Fibroblast of lung (primary cell): ENCODE measurements around the gene SLC13A1. TPM values are rescaled to one million over a fixed set of nuclear protein-coding genes. Genes with fewer than 3 reads are reported as not detected.

Experiments
- DNase-seq, 2 donors: peaks; one replicate each; pipeline versions ENCODE4 v3.0.0 to v3.0.0-alpha.2; 2010; ENCODE audit warnings: low read depth in 2 of 2
- H2AFZ ChIP-seq: 2 replicates; pipeline ENCODE4 v1.5.1; 2012; ENCODE audit warnings: low read length, control low read depth, inconsistent platforms
- H3K27ac ChIP-seq: 2 replicates; pipeline ENCODE4 v1.5.1; 2011; ENCODE audit warnings: low read length, control low read depth; ENCODE audit not compliant: insufficient read depth
- H3K27me3 ChIP-seq: 2 replicates; pipeline ENCODE4 v1.5.1; 2011; ENCODE audit warnings: mild to moderate bottlenecking, low read length; ENCODE audit not compliant: control insufficient read depth, insufficient read depth
- H3K36me3 ChIP-seq: 2 replicates; pipeline ENCODE4 v1.5.1; 2011; ENCODE audit warnings: low read length; ENCODE audit not compliant: control insufficient read depth, insufficient read depth
- H3K4me1 ChIP-seq: 2 replicates; pipeline ENCODE4 v1.5.1; 2011; ENCODE audit warnings: low read length; ENCODE audit not compliant: control insufficient read depth, insufficient read depth; ENCODE audit errors: extremely low read depth
- H3K4me2 ChIP-seq: 2 replicates; pipeline ENCODE4 v1.5.1; 2011; ENCODE audit warnings: low read length, control low read depth; ENCODE audit not compliant: insufficient read depth; ENCODE audit errors: extremely low read depth
- H3K4me3 ChIP-seq, 4 experiments: fragments of 200-600 bp in 1 of 4; sonication (generic) in 1 of 4; replicated peaks in 1 of 4; 2 replicates each; pipeline ENCODE4 v1.5.1; 2011 to 2016; ENCODE audit warnings: low read length in 4 of 4, low read depth in 3 of 4, mild to moderate bottlenecking in 3 of 4, control low read depth in 2 of 4, inconsistent platforms in 1 of 4, mixed read lengths in 1 of 4; ENCODE audit not compliant: insufficient read depth in 1 of 4; ENCODE audit errors: control extremely low read depth in 1 of 4
- H3K79me2 ChIP-seq: 2 replicates; pipeline ENCODE4 v1.5.1; 2012; ENCODE audit warnings: mild to moderate bottlenecking, low read length, inconsistent platforms; ENCODE audit not compliant: control insufficient read depth, insufficient read depth
- H3K9ac ChIP-seq: 2 replicates; pipeline ENCODE4 v1.5.1; 2011; ENCODE audit warnings: mild to moderate bottlenecking, low read length, control low read depth; ENCODE audit not compliant: insufficient read depth
- H3K9me3 ChIP-seq: 2 replicates; pipeline ENCODE4 v1.5.1; 2012; ENCODE audit warnings: low read depth, low read length; ENCODE audit not compliant: control insufficient read depth, insufficient read depth
- H4K20me1 ChIP-seq: 2 replicates; pipeline ENCODE4 v1.5.1; 2011; ENCODE audit warnings: low read length; ENCODE audit not compliant: control insufficient read depth, insufficient read depth; ENCODE audit errors: extremely low read depth
- CTCF ChIP-seq, 2 donors: IDR thresholded peaks in 1 of 2; conservative IDR thresholded peaks in 1 of 2; 1 replicate in 1 of 2; 2 replicates in 1 of 2; pipeline ENCODE4 v1.5.1; 2011 to 2012; ENCODE audit warnings: low read length in 2 of 2, control low read depth in 1 of 2, inconsistent platforms in 1 of 2, low read depth in 1 of 2, mild to moderate bottlenecking in 1 of 2
- EZH2 ChIP-seq: IDR thresholded peaks from 2 replicates; pipeline ENCODE4 v1.5.1; 2012; ENCODE audit warnings: low read length, control low read depth, mild to moderate bottlenecking; ENCODE audit errors: missing control alignments
- polyA plus RNA-seq, 2 donors: library from polyadenylated mRNA; depleted of rRNA in 1 of 2; stranded (reverse) in 1 of 2; unstranded in 1 of 2; fragments of >200 nt; gene quantifications; 2 replicates each; pipeline ENCODE4 v1.2.1, GENCODE V29; 2011 to 2012; ENCODE audit warnings: missing spikeins in 1 of 2
- total RNA-seq: library from RNA; depleted of rRNA; stranded (reverse); fragments of >200 nt; gene quantifications from 2 replicates; pipeline ENCODE4 v1.2.1, GENCODE V29; 2014

Gene SLC13A1
- total and polyA plus RNA-seq, 2 donors (not counting 1 experiment from before 2014, with no cell fraction given): not detected

GRCh38 chr7:123122916-123123315 lies 76.9 kb downstream of the SLC13A1 start:
- H3K27me3 ChIP-seq: no peaks in the 10 kb centered on the region
- no peaks in the 10 kb centered on the region for H3K9me3 ChIP-seq
- no peak overlapping the region for H3K9ac ChIP-seq
- no peak overlapping the region for H3K4me3 ChIP-seq
- no peaks in the 10 kb centered on the region for H3K36me3 ChIP-seq
- H3K4me2 ChIP-seq: no peak overlapping the region
- H3K79me2 ChIP-seq: no peaks in the 10 kb centered on the region
- DNase-seq: no peak
- no peak for TF ChIP-seq CTCF (conservative IDR thresholded peaks at IDR 0.05 in 1 of 2, IDR thresholded peaks at IDR 0.05 in 1 of 2; ENCODE audit: low read depth in 1 of 2, low read length in 2 of 2)
- TF ChIP-seq EZH2: no peak
- H3K27ac ChIP-seq: no peak overlapping the region
- no peak overlapping the region for H2AFZ ChIP-seq
- H3K4me1 ChIP-seq: no peaks in the 10 kb centered on the region
- no peaks in the 10 kb centered on the region for H4K20me1 ChIP-seq

GRCh38 chr7:123120286-123120685 lies 79.5 kb downstream of the SLC13A1 start:
- no peaks in the 10 kb centered on the region for H3K9me3 ChIP-seq
- no peak overlapping the region for H3K4me2 ChIP-seq
- no peaks in the 10 kb centered on the region for H4K20me1 ChIP-seq
- peak; percentile 47 to 66 for DNase-seq
- no peaks in the 10 kb centered on the region for H3K4me1 ChIP-seq
- no peaks in the 10 kb centered on the region for H3K36me3 ChIP-seq
- H3K27me3 ChIP-seq: no peaks in the 10 kb centered on the region
- H3K4me3 ChIP-seq: no peak overlapping the region
- TF ChIP-seq EZH2 (no peak), CTCF (conservative IDR thresholded peaks at IDR 0.05 in 1 of 2, IDR thresholded peaks at IDR 0.05 in 1 of 2; ENCODE audit: low read depth in 1 of 2, low read length in 2 of 2) (no peak)
- H3K79me2 ChIP-seq: no peaks in the 10 kb centered on the region
- no peak overlapping the region for H2AFZ ChIP-seq
- H3K27ac ChIP-seq: no peak overlapping the region
- H3K9ac ChIP-seq: no peak overlapping the region

- Histone ChIP-seq H4K20me1 (no peaks in the 10 kb centered on the region), H3K4me1 (no peaks in the 10 kb centered on the region), H3K9me3 (no peaks in the 10 kb centered on the region), H2AFZ (no peak overlapping the region), H3K9ac (no peak overlapping the region), H3K4me3 (no peak overlapping the region), H3K27ac (no peak overlapping the region), H3K4me2 (no peak overlapping the region), H3K27me3 (no peaks in the 10 kb centered on the region), H3K79me2 (no peaks in the 10 kb centered on the region), H3K36me3 (no peaks in the 10 kb centered on the region)
- TF ChIP-seq CTCF (conservative IDR thresholded peaks at IDR 0.05 in 1 of 2, IDR thresholded peaks at IDR 0.05 in 1 of 2; ENCODE audit: low read depth in 1 of 2, low read length in 2 of 2): no peak
- no peak for TF ChIP-seq EZH2
- no peak for DNase-seq
These were observed 84.4 kb downstream of the SLC13A1 start for GRCh38 chr7:123115331-123115730.
